Measurements from ENCODE around the gene TRIM25. TPM values are rescaled to one million over a fixed set of nuclear protein-coding genes. Genes with fewer than 3 reads are reported as not detected.
A peak's percentile ranks its signal among the peaks of the same experiment; 100 is the strongest.

TRIM25 gene
- total RNA-seq, 1 experiment from 2014 or later = 135 TPM

DNA sequence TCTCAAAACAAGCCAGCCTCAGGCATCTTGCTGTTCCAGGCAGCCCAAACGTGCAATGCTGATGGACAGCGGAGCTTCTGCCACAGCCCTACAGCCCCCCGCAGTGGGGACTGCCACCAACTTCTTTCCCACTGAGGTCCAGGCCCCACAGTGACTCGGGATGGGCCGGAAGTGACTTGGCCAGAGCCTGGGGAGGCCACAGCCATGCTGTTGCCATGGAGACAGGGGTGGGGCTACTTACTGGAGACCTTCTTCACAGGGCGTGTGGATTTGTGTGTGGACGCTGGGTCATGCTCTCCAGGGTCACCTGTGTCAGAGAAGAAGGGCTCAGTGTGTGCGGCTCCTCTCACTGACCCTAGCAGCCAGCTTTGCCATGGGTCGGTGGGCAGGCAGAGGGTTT, 15.0 kb downstream of the TRIM25 start:
- intact Hi-C loops (cut with micrococcal nuclease) = no loop called here
- H3K36me3 ChIP-seq (ENCODE audit: control insufficient read depth in 1 of 2, insufficient read depth in 2 of 2, low read length in 2 of 2) = peaks cover 61 to 75% of the 10 kb centered on the region in 2 experiments
- peaks cover 29% of the 10 kb centered on the region; the same call in 1 of the 2 replicates for H3K79me2 ChIP-seq (ENCODE audit: insufficient read depth, low read length)
- H3K9ac ChIP-seq (ENCODE audit: low read length) = no peak overlapping the region
- ATAC-seq (no peak), DNase-seq (ENCODE audit: low read depth, low spot score) (no peak)
- ChIA-PET RAD21 (ENCODE audit: low non-redundant PET in 1 of 2, low total read pairs in 2 of 2, uncharacterized antibody in 2 of 2, unreplicated experiment in 2 of 2) (no interaction called here), CTCF (no interaction called here), POLR2A (interaction anchor here (1.2 to 1.9 kb wide), 2 partner anchors 11 to 79 kb away, joined by 4 to 9 read pairs; partner anchors contain the start of gene SCPEP1)
- peaks cover 14 to 46% of the 10 kb centered on the region in 2 experiments for H3K4me1 ChIP-seq (ENCODE audit: control insufficient read depth in 1 of 2, insufficient read depth in 2 of 2, low read length in 2 of 2)
- H3K9me3 ChIP-seq (ENCODE audit: control insufficient read depth in 1 of 2, insufficient read depth in 1 of 2, low read depth in 1 of 2, low read length in 2 of 2) = no peaks in the 10 kb centered on the region
- H3K4me3 ChIP-seq (replicated peaks in 1 of 2; ENCODE audit: low read depth in 1 of 2, low read length in 2 of 2) = no peak overlapping the region
- H3K4me2 ChIP-seq (ENCODE audit: low read length) = no peak overlapping the region
- H3K9me2 ChIP-seq (ENCODE audit: insufficient read depth) = no peaks in the 10 kb centered on the region
- no peaks in the 10 kb centered on the region for H3K27me3 ChIP-seq (ENCODE audit: insufficient read depth, low read length)
- no peak overlapping the region for H3K27ac ChIP-seq (ENCODE audit: low read depth, low read length)
- no peak for TF ChIP-seq YY1 (IDR thresholded peaks at IDR 0.05; ENCODE audit: extremely low read depth, insufficient replicate concordance, low read depth, low read length)
- TF ChIP-seq ZNF274 (IDR thresholded peaks at IDR 0.05; ENCODE audit: low read depth, low read length) = no peak
- no peak for TF ChIP-seq JUND (IDR thresholded peaks at IDR 0.05)
- TF ChIP-seq RAD21 (IDR thresholded peaks at IDR 0.05; ENCODE audit: low read depth) = no peak
- no peak for TF ChIP-seq FOSL1 (IDR thresholded peaks at IDR 0.05; ENCODE audit: low read depth)
- TF ChIP-seq EZH2phosphoT487 (IDR thresholded peaks at IDR 0.05; ENCODE audit: borderline replicate concordance) = no peak
- TF ChIP-seq ELF1 (IDR thresholded peaks at IDR 0.05; ENCODE audit: borderline replicate concordance, low read depth) = no peak
- TF ChIP-seq POLR2A (IDR thresholded peaks at IDR 0.05; ENCODE audit: borderline replicate concordance, extremely low read depth, insufficient read depth, insufficient read length) = no peak
- TF ChIP-seq POLR2AphosphoS5 (IDR thresholded peaks at IDR 0.05; ENCODE audit: low read depth, low read length) = no peak
- no peak for TF ChIP-seq REST (IDR thresholded peaks at IDR 0.05; ENCODE audit: low read depth)
- no peak for TF ChIP-seq ATF3 (IDR thresholded peaks at IDR 0.05)
- TF ChIP-seq, protein P1, sequence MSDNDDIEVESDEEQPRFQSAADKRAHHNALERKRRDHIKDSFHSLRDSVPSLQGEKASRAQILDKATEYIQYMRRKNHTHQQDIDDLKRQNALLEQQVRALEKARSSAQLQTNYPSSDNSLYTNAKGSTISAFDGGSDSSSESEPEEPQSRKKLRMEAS (IDR thresholded peaks at IDR 0.05) = no peak
- no peak for TF ChIP-seq SRF (IDR thresholded peaks at IDR 0.05; ENCODE audit: low read depth)
- no peak for TF ChIP-seq EGR1 (IDR thresholded peaks at IDR 0.05; ENCODE audit: low read depth)
- no peaks in the 10 kb centered on the region for H4K20me1 ChIP-seq (ENCODE audit: insufficient read depth)
- H2AFZ ChIP-seq (ENCODE audit: low read depth, low read length, poor library complexity, severe bottlenecking) = no peak overlapping the region
- TSS peak; percentile 10 for BruUV-seq (replicated peaks)

Measured in HCT116 (cell line).